Fibroblast of skin of left quadriceps (primary cell): ENCODE results near the gene HOXB4.

Experiments used
- DNase-seq, 2 experiments: peaks; one replicate each; pipeline ENCODE4 v3.0.0-alpha.2; 2013; ENCODE audit warnings: low read depth in 2 of 2

HOXB4 gene

GRCh38 chr17:48571826-48572417 is 6.2 kb downstream of the HOXB4 start:
- no peak for DNase-seq

GRCh38 chr17:48571024-48571818 is 6.9 kb downstream of the HOXB4 start:
- DNase-seq: no peak

- no peak for DNase-seq
Measured at GRCh38 chr17:48570325-48571023, 7.7 kb downstream of the HOXB4 start.

- no peak for DNase-seq
Measured at GRCh38 chr17:48569674-48570324, 8.4 kb downstream of the HOXB4 start.

- DNase-seq: no peak
Measured at GRCh38 chr17:48569240-48569582, 8.9 kb downstream of the HOXB4 start.

- peak in 1 of 2 experiments; percentile 62 for DNase-seq
Measured at GRCh38 chr17:48568499-48569239, 9.5 kb downstream of the HOXB4 start.

GRCh38 chr17:48567646-48568354 is 10.3 kb downstream of the HOXB4 start:
- no peak for DNase-seq

- DNase-seq: no peak
Measured at GRCh38 chr17:48567209-48567608, 10.9 kb downstream of the HOXB4 start.

GRCh38 chr17:48566717-48567116 is 11.4 kb downstream of the HOXB4 start:
- DNase-seq: no peak

- no peak for DNase-seq
Measured at GRCh38 chr17:48565925-48566710, 12.0 kb downstream of the HOXB4 start.

GRCh38 chr17:48565022-48565554 is 13.1 kb downstream of the HOXB4 start:
- no peak for DNase-seq

GRCh38 chr17:48564188-48565021 is 13.7 kb downstream of the HOXB4 start:
- no peak for DNase-seq

- DNase-seq: no peak
Measured at GRCh38 chr17:48563867-48564187, 14.3 kb downstream of the HOXB4 start.

- DNase-seq: no peak
Measured at GRCh38 chr17:48563385-48563838, 14.7 kb downstream of the HOXB4 start.

GRCh38 chr17:48562934-48563333 is 15.2 kb downstream of the HOXB4 start:
- DNase-seq: no peak

- DNase-seq: peak; percentile 85 to 86
Measured at GRCh38 chr17:48561884-48562810, 16.0 kb downstream of the HOXB4 start.

GRCh38 chr17:48559840-48560817 is 18.0 kb downstream of the HOXB4 start:
- no peak for DNase-seq
